PC-9 (cell line): ENCODE measurements around the gene PRC1. TPM values are rescaled to one million over a fixed set of nuclear protein-coding genes. Genes with fewer than 3 reads are reported as not detected.

Source experiments
- BruUV-seq: library from RNA; stranded (reverse); fragments of 400-500 nt; replicated peaks from 2 replicates; lab custom pipeline; 2021; lab: Mats Ljungman, UMichigan
- CTCF ChIA-PET: fragments of 300-600 bp; sonication (Branson Sonifier 250); formaldehyde crosslinking; loops from one replicate; lab custom pipeline; 2022; ENCODE audit warnings: antibody characterized with exemption; lab: Charles Lee
- POLR2A ChIA-PET: fragments of 300-600 bp; sonication (Branson Sonifier 250); formaldehyde crosslinking; loops from one replicate; lab custom pipeline; 2022; ENCODE audit warnings: antibody characterized with exemption; ENCODE audit not compliant: unreplicated experiment; lab: Charles Lee
- DNase-seq, 2 experiments: peaks; one replicate each; pipeline versions ENCODE4 v3.0.0 to v3.0.0-alpha.2; 2015 to 2022; ENCODE audit warnings: mixed read lengths in 1 of 2
- H2AFZ ChIP-seq: fragments of 200-600 bp; sonication (generic); 2 replicates; pipeline ENCODE4 v1.8.1; 2017; ENCODE audit warnings: antibody characterized with exemption
- H3F3A ChIP-seq: fragments of 200-600 bp; sonication (generic); 2 replicates; pipeline ENCODE4 v1.8.1; 2017; ENCODE audit warnings: antibody characterized with exemption, mild to moderate bottlenecking, low read depth; ENCODE audit not compliant: insufficient read depth
- H3K27ac ChIP-seq: fragments of 200-600 bp; sonication (generic); 2 replicates; pipeline ENCODE4 v1.6.1; 2016; ENCODE audit warnings: mixed run types
- H3K27me3 ChIP-seq: fragments of 200-600 bp; sonication (generic); 2 replicates; pipeline ENCODE4 v1.6.1; 2016; ENCODE audit warnings: low read depth, mixed run types; ENCODE audit not compliant: insufficient read depth
- H3K36me3 ChIP-seq: fragments of 200-600 bp; sonication (generic); 2 replicates; pipeline ENCODE4 v1.6.1; 2016; ENCODE audit warnings: low read depth, mixed run types
- H3K4me1 ChIP-seq: fragments of 200-600 bp; sonication (generic); replicated peaks from 2 replicates; pipeline ENCODE4 v1.6.1; 2016; ENCODE audit warnings: mixed run types; ENCODE audit not compliant: insufficient read depth
- H3K4me2 ChIP-seq: fragments of 200-600 bp; sonication (generic); 2 replicates; pipeline ENCODE4 v1.6.1; 2017; ENCODE audit warnings: mixed run types
- H3K4me3 ChIP-seq: fragments of 200-600 bp; sonication (generic); 2 replicates; pipeline ENCODE4 v1.6.1; 2016; ENCODE audit warnings: mixed run types
- H3K79me2 ChIP-seq: fragments of 200-600 bp; sonication (generic); 2 replicates; pipeline ENCODE4 v1.6.1; 2017; ENCODE audit warnings: low read depth, mixed run types
- H3K9me2 ChIP-seq: fragments of 200-600 bp; sonication (generic); 2 replicates; pipeline ENCODE4 v1.8.1; 2017; ENCODE audit warnings: mild to moderate bottlenecking; ENCODE audit not compliant: insufficient read depth
- H3K9me3 ChIP-seq: fragments of 200-600 bp; sonication (generic); 2 replicates; pipeline ENCODE4 v1.8.1; 2016; ENCODE audit warnings: low read depth; ENCODE audit not compliant: insufficient read depth
- H4K20me1 ChIP-seq: fragments of 200-600 bp; sonication (generic); 2 replicates; pipeline ENCODE4 v1.8.1; 2017; ENCODE audit not compliant: insufficient read depth
- EZH2 ChIP-seq: fragments of 200-600 bp; sonication (generic); IDR thresholded peaks from 2 replicates; pipeline ENCODE4 v1.8.0; 2017; ENCODE audit warnings: antibody characterized with exemption, low read depth
- intact Hi-C: fragments of 100-400 bp; cut with micrococcal nuclease; formaldehyde crosslinking; loops from one replicate; pipeline ENCODE4 v1.10.0; 2022; ENCODE audit not compliant: unreplicated experiment
- total RNA-seq: library from RNA; stranded (reverse); gene quantifications from 2 replicates; pipeline ENCODE4 v1.2.3, GENCODE V29; 2021
- TF ChIP-seq, protein P1 (sequence below): fragments of 200-600 bp; sonication (generic); conservative IDR thresholded peaks from 2 replicates; pipeline ENCODE4 v1.6.1; 2017; ENCODE audit warnings: mixed run types, antibody characterized with exemption, mild to moderate bottlenecking, moderate library complexity

The PRC1 gene
- total RNA-seq, 1 experiment from 2014 or later, result 145 TPM

DNA sequence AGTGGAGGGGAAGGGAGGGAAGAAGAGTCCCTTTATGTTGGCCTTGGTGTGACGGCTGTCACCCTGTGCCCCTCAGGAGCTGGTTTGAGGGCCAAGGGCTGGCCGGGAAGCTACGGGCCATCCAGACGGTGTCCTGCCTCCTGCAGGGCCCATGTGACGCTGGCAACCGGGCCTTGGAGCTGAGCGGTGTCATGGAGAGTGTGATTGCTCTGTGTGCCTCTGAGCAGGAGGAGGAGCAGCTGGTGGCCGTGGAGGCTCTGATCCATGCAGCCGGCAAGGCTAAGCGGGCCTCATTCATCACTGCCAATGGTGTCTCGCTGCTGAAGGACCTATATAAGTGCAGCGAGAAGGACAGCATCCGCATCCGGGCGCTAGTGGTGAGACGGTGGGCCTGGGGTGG, 47.8 kb downstream of the PRC1 start:
- H3K27ac ChIP-seq, result no peak overlapping the region
- H3K27me3 ChIP-seq, result no peaks in the 10 kb centered on the region
- no peaks in the 10 kb centered on the region for H3K9me3 ChIP-seq
- peaks cover under 1% of the 10 kb centered on the region; the same call in 1 of the 2 replicates for H3K36me3 ChIP-seq
- CTCF ChIA-PET, result no interaction called here
- H3K9me2 ChIP-seq, result no peaks in the 10 kb centered on the region
- H2AFZ ChIP-seq, result no peak overlapping the region
- H3K4me1 ChIP-seq, result peaks cover 6% of the 10 kb centered on the region; the same call in 1 of the 2 replicates
- no TSS peak for BruUV-seq
- H3K4me3 ChIP-seq, result no peak overlapping the region
- H3K4me2 ChIP-seq, result no peak overlapping the region
- no peaks in the 10 kb centered on the region for H4K20me1 ChIP-seq
- TF ChIP-seq, protein P1, sequence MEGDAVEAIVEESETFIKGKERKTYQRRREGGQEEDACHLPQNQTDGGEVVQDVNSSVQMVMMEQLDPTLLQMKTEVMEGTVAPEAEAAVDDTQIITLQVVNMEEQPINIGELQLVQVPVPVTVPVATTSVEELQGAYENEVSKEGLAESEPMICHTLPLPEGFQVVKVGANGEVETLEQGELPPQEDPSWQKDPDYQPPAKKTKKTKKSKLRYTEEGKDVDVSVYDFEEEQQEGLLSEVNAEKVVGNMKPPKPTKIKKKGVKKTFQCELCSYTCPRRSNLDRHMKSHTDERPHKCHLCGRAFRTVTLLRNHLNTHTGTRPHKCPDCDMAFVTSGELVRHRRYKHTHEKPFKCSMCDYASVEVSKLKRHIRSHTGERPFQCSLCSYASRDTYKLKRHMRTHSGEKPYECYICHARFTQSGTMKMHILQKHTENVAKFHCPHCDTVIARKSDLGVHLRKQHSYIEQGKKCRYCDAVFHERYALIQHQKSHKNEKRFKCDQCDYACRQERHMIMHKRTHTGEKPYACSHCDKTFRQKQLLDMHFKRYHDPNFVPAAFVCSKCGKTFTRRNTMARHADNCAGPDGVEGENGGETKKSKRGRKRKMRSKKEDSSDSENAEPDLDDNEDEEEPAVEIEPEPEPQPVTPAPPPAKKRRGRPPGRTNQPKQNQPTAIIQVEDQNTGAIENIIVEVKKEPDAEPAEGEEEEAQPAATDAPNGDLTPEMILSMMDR, result no peak
- no peak for TF ChIP-seq EZH2
- POLR2A ChIA-PET, result no interaction called here
- no peaks in the 10 kb centered on the region for H3F3A ChIP-seq
- no peak for DNase-seq
- intact Hi-C loops, result no loop called here
- no peaks in the 10 kb centered on the region for H3K79me2 ChIP-seq

- Histone ChIP-seq H3K9me3 (no peaks in the 10 kb centered on the region), H3F3A (no peaks in the 10 kb centered on the region), H3K36me3 (peaks cover 9% of the 10 kb centered on the region), H3K4me2 (no peak overlapping the region), H3K9me2 (no peaks in the 10 kb centered on the region), H2AFZ (no peak overlapping the region), H4K20me1 (no peaks in the 10 kb centered on the region), H3K79me2 (no peaks in the 10 kb centered on the region), H3K27me3 (no peaks in the 10 kb centered on the region), H3K4me1 (peaks cover 6% of the 10 kb centered on the region; the same call in 1 of the 2 replicates), H3K4me3 (no peak overlapping the region), H3K27ac (no peak overlapping the region)
- TF ChIP-seq EZH2, result no peak
- intact Hi-C loops, result no loop called here
- DNase-seq, result no peak
- CTCF ChIA-PET, result no interaction called here
- POLR2A ChIA-PET, result no interaction called here
- no TSS peak for BruUV-seq
Observed at GRCh38 chr15:90945091-90945490, 49.2 kb downstream of the PRC1 start.

GRCh38 chr15:90942354-90943120, 51.8 kb downstream of the PRC1 start:
- H2AFZ ChIP-seq, result no peak overlapping the region
- intact Hi-C loops, result no loop called here
- BruUV-seq, result no TSS peak
- no peak overlapping the region for H3K27ac ChIP-seq
- ChIA-PET POLR2A (no interaction called here), CTCF (interaction anchor here (1.0 kb wide), 1 partner anchor 8 kb away, joined by 12 read pairs; the partner anchor contains the start of gene UNC45A)
- H3K9me2 ChIP-seq, result no peaks in the 10 kb centered on the region
- H3K79me2 ChIP-seq, result no peaks in the 10 kb centered on the region
- no peaks in the 10 kb centered on the region for H3K9me3 ChIP-seq
- H3K36me3 ChIP-seq, result peaks cover 9% of the 10 kb centered on the region; the same call in 1 of the 2 replicates
- TF ChIP-seq, protein P1, result no peak
- TF ChIP-seq EZH2, result no peak
- no peak for DNase-seq
- no peaks in the 10 kb centered on the region for H3K27me3 ChIP-seq
- no peaks in the 10 kb centered on the region for H3K4me1 ChIP-seq
- H3F3A ChIP-seq, result no peaks in the 10 kb centered on the region
- H3K4me3 ChIP-seq, result no peak overlapping the region
- H4K20me1 ChIP-seq, result no peaks in the 10 kb centered on the region
- no peak overlapping the region for H3K4me2 ChIP-seq
